Measurements from ENCODE around the gene MORC1.

DNA sequence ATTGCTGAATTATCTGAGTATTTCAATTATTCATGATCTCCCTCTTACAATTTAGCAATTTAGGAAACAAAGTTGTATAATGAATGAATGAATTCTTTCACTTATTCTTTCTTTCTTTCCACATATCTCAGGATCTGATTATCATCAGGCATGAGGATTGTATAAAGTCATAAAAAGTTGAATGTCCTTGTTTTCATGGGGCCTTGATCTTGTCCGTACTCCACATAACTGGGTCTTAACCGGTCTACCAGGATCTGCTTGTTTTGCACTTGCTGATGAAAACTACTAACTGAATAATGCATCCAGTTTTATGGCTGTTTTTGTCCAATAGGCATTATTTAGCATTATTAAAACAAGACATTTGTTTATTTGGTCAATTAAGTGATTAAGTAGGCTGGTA, 31.1 kb upstream of the MORC1 start:
- TF ChIP-seq, protein P1, sequence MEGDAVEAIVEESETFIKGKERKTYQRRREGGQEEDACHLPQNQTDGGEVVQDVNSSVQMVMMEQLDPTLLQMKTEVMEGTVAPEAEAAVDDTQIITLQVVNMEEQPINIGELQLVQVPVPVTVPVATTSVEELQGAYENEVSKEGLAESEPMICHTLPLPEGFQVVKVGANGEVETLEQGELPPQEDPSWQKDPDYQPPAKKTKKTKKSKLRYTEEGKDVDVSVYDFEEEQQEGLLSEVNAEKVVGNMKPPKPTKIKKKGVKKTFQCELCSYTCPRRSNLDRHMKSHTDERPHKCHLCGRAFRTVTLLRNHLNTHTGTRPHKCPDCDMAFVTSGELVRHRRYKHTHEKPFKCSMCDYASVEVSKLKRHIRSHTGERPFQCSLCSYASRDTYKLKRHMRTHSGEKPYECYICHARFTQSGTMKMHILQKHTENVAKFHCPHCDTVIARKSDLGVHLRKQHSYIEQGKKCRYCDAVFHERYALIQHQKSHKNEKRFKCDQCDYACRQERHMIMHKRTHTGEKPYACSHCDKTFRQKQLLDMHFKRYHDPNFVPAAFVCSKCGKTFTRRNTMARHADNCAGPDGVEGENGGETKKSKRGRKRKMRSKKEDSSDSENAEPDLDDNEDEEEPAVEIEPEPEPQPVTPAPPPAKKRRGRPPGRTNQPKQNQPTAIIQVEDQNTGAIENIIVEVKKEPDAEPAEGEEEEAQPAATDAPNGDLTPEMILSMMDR (IDR thresholded peaks at IDR 0.05; ENCODE audit: low read depth, low read length): no peak
- no peak for TF ChIP-seq EZH2phosphoT487 (IDR thresholded peaks at IDR 0.05; ENCODE audit: low read depth)

Data from OCI-LY3 (cell line).